Astrocyte of the cerebellum (primary cell): ENCODE measurements around the gene ZBTB8A.
"Not testable (repeated sequence)": the region's sequence is repeated elsewhere in the genome, so short reads cannot be mapped to it uniquely, and the experiment has no call there.

Source experiments
- DNase-seq: peaks from one replicate; pipeline ENCODE4 v3.0.0-alpha.2; 2011; ENCODE audit warnings: low read depth
- H3K4me3 ChIP-seq: 2 replicates; pipeline ENCODE4 v1.5.1; 2011; ENCODE audit warnings: mild to moderate bottlenecking, low read depth, low read length, moderate library complexity
- CTCF ChIP-seq: IDR thresholded peaks from 2 replicates; pipeline ENCODE4 v1.5.1; 2012; ENCODE audit warnings: low read length, low read depth, moderate library complexity, mild to moderate bottlenecking; ENCODE audit errors: missing control alignments
- in situ Hi-C: cut with HindIII; loops from 2 replicates; pipeline ENCODE4 v1.10.0; 2017; ENCODE audit warnings: low sequenced_read_pairs

ZBTB8A gene

GRCh38 chr1:32516402-32516801 lies 22.8 kb upstream of the ZBTB8A start:
- in situ Hi-C loops = no loop called here
- TF ChIP-seq CTCF = no peak
- DNase-seq = no peak
- no peak overlapping the region for H3K4me3 ChIP-seq

DNA sequence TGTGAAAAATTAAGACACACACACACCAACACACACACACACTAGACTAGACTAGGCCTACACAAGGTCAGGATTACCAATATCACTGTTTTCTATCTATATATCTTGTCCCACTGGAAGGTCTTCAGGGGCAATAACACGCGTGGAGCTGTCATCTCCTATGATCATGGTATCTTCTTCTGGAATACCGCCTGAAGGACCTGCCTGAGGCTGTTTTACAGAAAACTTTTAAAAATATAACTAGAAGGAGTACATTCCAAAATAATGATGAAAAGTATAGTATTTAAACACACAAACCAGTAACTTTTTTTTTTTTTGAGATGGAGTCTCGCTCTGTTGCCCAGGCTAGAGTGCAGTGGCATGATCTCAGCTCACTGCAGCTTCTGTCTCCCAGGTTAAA lies 20.3 kb upstream of the ZBTB8A start:
- DNase-seq = no peak
- in situ Hi-C loops = no loop called here
- H3K4me3 ChIP-seq = no peak overlapping the region
- TF ChIP-seq CTCF = no peak

GRCh38 chr1:32521165-32521564 lies 18.1 kb upstream of the ZBTB8A start:
- DNase-seq = no peak
- H3K4me3 ChIP-seq = no peak overlapping the region
- TF ChIP-seq CTCF = no peak
- in situ Hi-C loops = no loop called here

GRCh38 chr1:32525053-32525452 lies 14.2 kb upstream of the ZBTB8A start:
- no peak overlapping the region for H3K4me3 ChIP-seq
- no peak for DNase-seq
- in situ Hi-C loops = no loop called here
- TF ChIP-seq CTCF = no peak

DNA sequence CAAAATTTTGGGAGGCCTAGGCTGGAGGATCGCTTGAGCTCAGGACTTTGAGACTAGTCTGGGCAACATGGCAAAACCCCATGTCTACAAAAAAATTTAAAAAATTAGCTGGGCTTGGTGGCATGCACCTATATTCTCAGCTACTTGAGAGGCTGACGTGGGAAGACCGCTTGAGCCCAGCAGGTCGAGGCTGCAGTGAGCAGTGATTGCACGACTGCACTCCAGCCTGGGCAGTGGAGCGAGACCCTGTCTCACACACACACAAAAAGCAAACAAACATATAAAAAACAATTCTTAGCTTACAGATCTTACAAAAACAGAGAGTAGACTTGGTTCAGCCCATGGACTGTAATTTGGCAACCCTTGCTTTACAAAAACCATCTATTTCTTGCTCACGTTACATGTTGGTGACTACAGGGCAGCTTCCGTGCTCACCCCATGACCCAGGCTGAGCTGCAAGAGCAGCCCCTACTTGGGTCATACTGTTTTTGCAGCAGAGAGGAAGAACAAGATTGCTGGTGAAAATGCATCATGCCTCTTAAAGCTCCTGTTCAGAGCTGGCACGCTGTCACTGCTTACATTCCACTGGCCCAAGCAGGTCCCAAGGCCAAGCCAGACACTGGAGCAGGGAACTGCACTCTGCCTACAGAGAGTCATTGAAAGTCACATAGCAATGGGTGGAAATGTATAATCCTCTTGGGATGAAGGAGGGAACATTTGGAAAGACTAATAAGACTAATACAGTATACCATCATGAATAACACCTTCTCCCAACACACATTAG lies 13.4 kb upstream of the ZBTB8A start:
- no peak for TF ChIP-seq CTCF
- H3K4me3 ChIP-seq = no peak overlapping the region
- no peak for DNase-seq
- in situ Hi-C loops = no loop called here

DNA sequence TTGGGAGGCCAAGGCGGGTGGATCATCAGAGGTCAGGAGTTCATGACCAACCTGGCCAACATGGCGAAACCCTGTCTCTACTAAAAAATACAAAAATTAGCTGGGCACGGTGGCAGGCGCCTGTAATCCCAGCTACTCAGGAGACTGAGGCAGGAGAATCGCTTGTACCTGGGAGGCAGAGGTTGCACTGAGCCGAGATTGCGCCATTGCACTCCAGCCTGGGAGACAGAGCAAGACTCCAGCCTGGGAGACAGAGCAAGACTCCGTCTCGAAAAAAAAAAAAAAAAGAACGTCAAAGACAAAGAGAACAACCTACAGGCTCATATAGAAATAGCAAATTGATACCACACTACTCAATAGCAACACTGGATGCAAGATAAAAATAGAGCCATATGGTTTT lies 10.7 kb upstream of the ZBTB8A start:
- in situ Hi-C loops, DNase-seq, H3K4me3 ChIP-seq: not testable (repeated sequence)

- no peak for DNase-seq
- no peak overlapping the region for H3K4me3 ChIP-seq
- no peak for TF ChIP-seq CTCF
- in situ Hi-C loops = no loop called here
These were observed 5.4 kb upstream of the ZBTB8A start for GRCh38 chr1:32533792-32534327.
